NCI-H187 (cell line): ENCODE measurements around the gene SLC1A1.

Experiments
- DNase-seq, 2 experiments: peaks; one replicate each; lab custom pipeline; 2025; lab: John Stamatoyannopoulos, UW

Gene SLC1A1

GRCh38 chr9:4489919-4490704, at the start of gene SLC1A1:
Gene SLC1A1, plus strand, starts transcription at chr9:4490468. Its CDS starts 212 bp downstream, at chr9:4490680.
- DNase-seq: no peak

GRCh38 chr9:4442806-4443205, 47.5 kb upstream of the SLC1A1 start:
- no peak for DNase-seq

DNA sequence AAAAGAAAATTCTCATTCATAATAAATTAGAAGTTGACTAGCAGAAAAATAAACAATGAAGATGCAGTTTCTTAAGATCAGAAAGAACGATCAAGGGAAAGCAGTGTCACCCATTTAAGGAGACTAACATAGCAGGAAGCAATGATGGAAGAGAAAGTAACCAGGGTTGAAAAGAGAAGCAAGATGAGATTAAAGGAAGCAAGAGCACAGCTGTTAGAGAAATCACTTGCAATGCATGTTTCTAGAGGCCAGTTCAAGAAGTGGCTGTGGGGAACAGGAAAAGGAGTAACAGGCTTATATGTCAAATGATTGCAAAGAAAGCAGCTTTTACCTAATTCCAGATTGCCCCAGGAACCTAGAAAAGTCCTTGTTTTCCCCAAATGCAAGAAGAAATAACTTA, 46.8 kb upstream of the SLC1A1 start:
- no peak for DNase-seq

DNA sequence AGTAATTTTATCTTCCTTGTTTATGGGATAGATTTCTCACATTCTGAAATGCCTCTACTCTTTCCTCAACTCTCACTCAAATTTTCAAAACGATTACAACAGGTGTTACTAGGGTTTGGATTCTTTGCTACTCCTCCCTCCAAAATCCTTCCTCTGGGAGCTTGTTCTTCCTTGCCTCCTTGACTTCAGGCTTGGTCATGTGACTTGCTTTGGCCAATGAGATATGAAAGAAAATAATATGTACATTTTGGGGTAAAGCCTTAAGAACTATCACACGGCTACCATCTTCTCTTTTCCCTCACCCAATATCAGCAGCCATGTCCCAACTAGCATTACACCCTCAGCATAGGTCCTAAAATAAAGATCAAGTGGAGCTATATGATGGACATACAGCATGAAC, 28.8 kb upstream of the SLC1A1 start:
- DNase-seq: no peak

GRCh38 chr9:4463824-4464223, 26.4 kb upstream of the SLC1A1 start:
- no peak for DNase-seq

GRCh38 chr9:4464911-4465513, 25.3 kb upstream of the SLC1A1 start:
- DNase-seq: no peak

- no peak for DNase-seq
These were observed 24.4 kb upstream of the SLC1A1 start for GRCh38 chr9:4465910-4466309.

GRCh38 chr9:4475301-4475700, 15.0 kb upstream of the SLC1A1 start:
- DNase-seq: no peak

GRCh38 chr9:4486176-4486575, 4.1 kb upstream of the SLC1A1 start:
- no peak for DNase-seq

- DNase-seq: no peak
These were observed 728 bp upstream of the SLC1A1 start for GRCh38 chr9:4489562-4489918.

DNA sequence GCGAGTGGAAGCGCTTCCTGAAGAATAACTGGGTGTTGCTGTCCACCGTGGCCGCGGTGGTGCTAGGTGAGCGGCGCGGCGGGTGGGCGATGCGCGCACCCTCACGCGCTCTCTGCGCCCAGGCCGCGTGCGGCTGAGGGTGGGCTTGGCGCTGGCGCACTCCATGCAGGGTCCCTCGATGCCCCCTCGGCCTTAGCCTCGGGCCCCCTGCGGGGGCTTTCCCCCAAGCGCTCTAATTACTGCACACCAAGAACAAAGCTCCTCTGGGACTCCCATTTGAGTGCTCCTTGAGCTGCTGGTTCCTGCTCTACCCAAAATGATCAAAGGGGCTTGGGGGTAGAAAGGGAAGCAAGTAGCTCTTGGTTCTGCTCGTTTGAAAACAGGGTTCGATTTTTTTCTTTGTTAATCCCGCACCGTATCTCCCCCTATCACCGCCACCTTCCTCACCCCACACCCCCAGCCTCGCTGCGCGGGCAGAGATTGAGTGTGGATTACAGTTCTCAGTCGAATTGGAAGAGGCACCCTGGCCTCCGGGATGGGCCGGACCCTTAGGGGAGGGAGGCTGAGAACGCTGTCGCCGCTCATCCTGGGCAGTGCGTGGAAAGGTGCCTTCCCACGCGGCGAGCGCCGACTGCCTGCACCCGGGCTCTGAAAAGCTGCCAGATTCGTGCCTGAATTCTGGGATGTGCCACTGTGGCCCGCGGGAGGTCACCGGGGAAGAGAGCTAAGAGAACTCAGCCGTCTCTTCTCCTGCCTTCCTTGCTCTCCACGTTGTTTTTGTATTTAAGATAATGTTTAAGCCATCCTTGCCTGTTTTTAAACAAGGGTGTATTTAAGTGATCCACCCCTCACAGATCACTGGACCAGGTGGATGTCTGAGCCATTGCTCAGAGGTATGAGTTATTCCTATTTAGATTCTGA, 697 bp downstream of the SLC1A1 start:
- no peak for DNase-seq

- DNase-seq: no peak
These were observed 1.3 kb downstream of the SLC1A1 start for GRCh38 chr9:4491626-4491975.

DNA sequence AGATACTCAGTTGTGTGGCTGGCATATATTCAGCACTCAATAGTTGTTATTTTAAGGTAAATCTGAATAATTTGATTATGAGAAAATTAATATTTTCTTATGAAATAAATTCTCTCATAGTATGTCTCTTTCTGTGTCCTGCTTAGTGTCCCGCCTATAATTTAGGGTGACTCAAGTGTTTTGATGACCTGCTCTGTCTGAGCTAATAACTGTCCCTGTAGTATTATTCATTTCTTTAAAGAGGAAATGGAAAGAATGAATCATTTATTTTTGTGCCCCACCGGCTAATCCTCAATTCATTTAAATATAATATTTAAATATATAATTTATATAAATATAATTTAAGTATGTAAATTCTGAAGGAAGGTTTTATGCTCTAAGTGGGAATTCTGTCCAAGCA, 4.1 kb downstream of the SLC1A1 start:
- no peak for DNase-seq

- DNase-seq: no peak
These were observed 4.5 kb downstream of the SLC1A1 start for GRCh38 chr9:4494806-4495205.

GRCh38 chr9:4495537-4495936, 5.3 kb downstream of the SLC1A1 start:
- DNase-seq: no peak

GRCh38 chr9:4496497-4496896, 6.2 kb downstream of the SLC1A1 start:
- no peak for DNase-seq

DNA sequence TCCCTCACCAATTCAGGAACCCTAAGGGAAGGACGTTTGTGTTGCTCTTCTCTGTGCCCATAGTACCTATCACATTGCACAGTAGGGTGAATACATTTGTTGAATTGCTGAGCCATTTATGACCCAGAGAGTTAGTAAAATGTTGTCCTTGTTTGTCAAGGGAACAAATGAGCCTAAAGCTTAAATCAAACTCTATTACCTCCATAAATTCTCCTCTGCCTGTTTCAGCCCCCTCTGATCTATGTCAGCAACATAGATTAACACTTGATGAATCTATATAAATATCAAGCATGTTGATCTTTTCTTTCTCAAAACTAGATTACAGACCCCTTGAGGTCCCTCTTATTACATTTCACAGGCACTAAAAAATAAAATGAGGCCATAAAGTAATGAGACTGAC, 7.1 kb downstream of the SLC1A1 start:
- DNase-seq: no peak

DNA sequence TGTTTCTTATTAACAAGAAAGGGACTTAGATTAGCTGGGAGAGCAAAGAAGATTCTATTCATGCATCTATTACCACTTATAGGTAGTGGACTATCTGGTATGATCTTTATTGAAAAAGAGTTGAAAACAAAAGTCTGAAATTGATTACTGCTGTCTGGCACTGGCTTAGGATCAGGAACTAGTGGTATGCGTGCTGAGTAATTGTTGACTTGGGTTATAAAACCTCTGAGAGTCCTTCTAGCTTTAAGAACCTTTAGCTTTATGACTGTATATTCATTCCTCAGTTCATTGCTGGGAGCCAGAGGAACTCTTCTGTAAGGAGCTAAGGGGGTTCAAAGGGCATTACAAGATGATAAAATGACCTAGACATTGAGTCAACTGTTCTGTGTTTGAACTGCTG, 7.6 kb downstream of the SLC1A1 start:
- DNase-seq: no peak

- peak; percentile 58 to 84 for DNase-seq
These were observed 9.6 kb downstream of the SLC1A1 start for GRCh38 chr9:4499917-4500316.

- no peak for DNase-seq
These were observed 10.9 kb downstream of the SLC1A1 start for GRCh38 chr9:4501147-4501507.

DNA sequence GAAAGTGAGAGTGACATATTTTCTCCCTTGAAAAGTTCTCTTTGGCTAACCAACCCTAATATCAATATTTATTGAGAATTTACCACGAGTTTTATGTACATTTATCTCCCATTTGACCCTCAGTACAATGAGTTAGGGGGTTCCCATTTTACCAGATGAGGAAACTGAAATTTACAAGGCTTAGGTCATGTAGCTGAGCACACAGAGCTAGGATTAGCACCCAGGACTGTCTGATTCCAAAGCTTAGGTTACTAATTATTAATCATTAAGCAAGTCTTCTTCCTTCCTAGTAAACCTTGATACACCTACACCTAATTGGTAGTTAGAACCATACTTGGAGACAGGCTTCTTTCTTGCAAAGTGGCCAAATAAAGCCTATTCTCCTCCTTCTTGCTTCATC, 12.2 kb downstream of the SLC1A1 start:
- no peak for DNase-seq

- no peak for DNase-seq
These were observed 12.8 kb downstream of the SLC1A1 start for GRCh38 chr9:4503103-4503502.

DNA sequence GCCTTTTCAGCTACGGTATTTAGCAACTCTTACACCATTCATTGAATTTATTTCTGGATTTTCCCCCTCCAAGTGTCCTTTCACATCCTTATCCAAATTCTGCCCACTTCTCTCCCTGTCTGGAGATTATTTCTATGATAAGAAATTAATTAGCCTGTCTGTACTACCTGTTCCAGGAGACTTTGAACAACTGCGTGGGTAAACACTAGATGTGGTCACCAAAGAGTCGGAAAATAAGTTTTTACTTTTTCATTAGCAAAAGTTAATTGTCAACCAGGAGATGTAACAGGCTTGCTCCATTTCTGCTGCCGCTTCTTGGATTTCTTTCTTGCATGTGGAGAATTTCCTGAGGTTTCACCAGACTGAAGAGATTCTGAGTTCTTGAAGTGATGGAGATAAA, 14.0 kb downstream of the SLC1A1 start:
- DNase-seq: no peak
